Measurements from ENCODE around the gene ENPP3. TPM values are rescaled to one million over a fixed set of nuclear protein-coding genes. Genes with fewer than 3 reads are reported as not detected.

ENPP3 gene
- total and polyA plus RNA-seq, 2 experiments from 2014 or later, result not detected

GRCh38 chr6:131733376-131734016, 96.4 kb downstream of the ENPP3 start (continued):
- TF ChIP-seq, protein P1, sequence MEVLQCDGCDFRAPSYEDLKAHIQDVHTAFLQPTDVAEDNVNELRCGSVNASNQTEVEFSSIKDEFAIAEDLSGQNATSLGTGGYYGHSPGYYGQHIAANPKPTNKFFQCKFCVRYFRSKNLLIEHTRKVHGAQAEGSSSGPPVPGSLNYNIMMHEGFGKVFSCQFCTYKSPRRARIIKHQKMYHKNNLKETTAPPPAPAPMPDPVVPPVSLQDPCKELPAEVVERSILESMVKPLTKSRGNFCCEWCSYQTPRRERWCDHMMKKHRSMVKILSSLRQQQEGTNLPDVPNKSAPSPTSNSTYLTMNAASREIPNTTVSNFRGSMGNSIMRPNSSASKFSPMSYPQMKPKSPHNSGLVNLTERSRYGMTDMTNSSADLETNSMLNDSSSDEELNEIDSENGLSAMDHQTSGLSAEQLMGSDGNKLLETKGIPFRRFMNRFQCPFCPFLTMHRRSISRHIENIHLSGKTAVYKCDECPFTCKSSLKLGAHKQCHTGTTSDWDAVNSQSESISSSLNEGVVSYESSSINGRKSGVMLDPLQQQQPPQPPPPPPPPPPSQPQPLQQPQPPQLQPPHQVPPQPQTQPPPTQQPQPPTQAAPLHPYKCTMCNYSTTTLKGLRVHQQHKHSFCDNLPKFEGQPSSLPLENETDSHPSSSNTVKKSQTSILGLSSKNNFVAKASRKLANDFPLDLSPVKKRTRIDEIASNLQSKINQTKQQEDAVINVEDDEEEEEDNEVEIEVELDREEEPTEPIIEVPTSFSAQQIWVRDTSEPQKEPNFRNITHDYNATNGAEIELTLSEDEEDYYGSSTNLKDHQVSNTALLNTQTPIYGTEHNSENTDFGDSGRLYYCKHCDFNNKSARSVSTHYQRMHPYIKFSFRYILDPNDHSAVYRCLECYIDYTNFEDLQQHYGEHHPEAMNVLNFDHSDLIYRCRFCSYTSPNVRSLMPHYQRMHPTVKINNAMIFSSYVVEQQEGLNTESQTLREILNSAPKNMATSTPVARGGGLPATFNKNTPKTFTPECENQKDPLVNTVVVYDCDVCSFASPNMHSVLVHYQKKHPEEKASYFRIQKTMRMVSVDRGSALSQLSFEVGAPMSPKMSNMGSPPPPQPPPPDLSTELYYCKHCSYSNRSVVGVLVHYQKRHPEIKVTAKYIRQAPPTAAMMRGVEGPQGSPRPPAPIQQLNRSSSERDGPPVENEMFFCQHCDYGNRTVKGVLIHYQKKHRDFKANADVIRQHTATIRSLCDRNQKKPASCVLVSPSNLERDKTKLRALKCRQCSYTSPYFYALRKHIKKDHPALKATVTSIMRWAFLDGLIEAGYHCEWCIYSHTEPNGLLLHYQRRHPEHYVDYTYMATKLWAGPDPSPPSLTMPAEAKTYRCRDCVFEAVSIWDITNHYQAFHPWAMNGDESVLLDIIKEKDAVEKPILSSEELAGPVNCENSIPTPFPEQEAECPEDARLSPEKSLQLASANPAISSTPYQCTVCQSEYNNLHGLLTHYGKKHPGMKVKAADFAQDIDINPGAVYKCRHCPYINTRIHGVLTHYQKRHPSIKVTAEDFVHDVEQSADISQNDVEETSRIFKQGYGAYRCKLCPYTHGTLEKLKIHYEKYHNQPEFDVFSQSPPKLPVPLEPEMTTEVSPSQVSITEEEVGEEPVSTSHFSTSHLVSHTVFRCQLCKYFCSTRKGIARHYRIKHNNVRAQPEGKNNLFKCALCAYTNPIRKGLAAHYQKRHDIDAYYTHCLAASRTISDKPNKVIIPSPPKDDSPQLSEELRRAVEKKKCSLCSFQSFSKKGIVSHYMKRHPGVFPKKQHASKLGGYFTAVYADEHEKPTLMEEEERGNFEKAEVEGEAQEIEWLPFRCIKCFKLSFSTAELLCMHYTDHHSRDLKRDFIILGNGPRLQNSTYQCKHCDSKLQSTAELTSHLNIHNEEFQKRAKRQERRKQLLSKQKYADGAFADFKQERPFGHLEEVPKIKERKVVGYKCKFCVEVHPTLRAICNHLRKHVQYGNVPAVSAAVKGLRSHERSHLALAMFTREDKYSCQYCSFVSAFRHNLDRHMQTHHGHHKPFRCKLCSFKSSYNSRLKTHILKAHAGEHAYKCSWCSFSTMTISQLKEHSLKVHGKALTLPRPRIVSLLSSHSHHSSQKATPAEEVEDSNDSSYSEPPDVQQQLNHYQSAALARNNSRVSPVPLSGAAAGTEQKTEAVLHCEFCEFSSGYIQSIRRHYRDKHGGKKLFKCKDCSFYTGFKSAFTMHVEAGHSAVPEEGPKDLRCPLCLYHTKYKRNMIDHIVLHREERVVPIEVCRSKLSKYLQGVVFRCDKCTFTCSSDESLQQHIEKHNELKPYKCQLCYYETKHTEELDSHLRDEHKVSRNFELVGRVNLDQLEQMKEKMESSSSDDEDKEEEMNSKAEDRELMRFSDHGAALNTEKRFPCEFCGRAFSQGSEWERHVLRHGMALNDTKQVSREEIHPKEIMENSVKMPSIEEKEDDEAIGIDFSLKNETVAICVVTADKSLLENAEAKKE (CRISPR knock-in tag; IDR thresholded peaks at IDR 0.05), result no peak

DNA sequence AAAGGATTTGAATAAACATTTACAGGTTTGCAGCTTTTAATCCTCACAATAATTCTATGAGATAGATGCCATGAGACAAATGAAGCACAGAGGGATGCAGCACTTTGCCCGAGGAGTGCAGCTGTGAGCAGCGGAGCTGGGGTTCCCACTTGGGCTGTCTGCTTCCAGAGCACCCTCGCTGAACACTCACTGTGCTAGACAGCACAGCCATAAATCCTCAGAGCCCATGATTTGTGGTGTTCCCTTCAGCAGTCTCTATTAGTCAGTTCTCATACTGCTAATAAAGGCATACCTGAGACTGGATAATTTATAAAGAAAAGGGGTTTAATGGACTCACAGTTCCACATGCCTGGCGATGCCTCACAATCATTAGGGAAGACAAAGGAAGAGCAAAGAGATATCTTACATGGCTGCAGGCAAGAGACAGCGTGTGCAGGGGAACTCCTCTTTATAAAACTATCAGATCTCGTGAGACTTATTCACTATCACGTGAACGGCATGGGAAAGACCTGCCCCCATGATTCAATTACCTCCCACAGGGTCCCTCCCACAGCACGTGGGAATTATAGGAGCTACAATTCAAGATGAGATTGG, 99.0 kb downstream of the ENPP3 start:
- Histone ChIP-seq H3K36me3 (ENCODE audit: insufficient read depth) (0 out of 2 replicates have a peak, but pooled peaks cover 3% of the 10 kb centered on the region), H3K4me1 (ENCODE audit: insufficient read depth) (no peaks in the 10 kb centered on the region), H3F3A (replicated peaks; ENCODE audit: low read depth) (no peaks in the 10 kb centered on the region), H3K4me3 (no peak overlapping the region), H4K20me1 (replicated peaks; ENCODE audit: insufficient read depth) (no peaks in the 10 kb centered on the region), H3K27ac (ENCODE audit: low read depth) (no peak overlapping the region), H3K9me2 (ENCODE audit: insufficient read depth) (0 out of 2 replicates have a peak, but pooled peaks cover 3% of the 10 kb centered on the region), H3K4me2 (no peak overlapping the region), H3K27me3 (ENCODE audit: insufficient read depth) (no peaks in the 10 kb centered on the region), H2AFZ (no peak overlapping the region; the same call in 1 of the 2 replicates), H3K79me2 (replicated peaks; ENCODE audit: insufficient read depth) (no peaks in the 10 kb centered on the region)
- no peaks in the 10 kb centered on the region for H3K27me3 Mint-ChIP-seq (ENCODE audit: insufficient read depth, low read depth, poor library complexity)
- no peaks in the 10 kb centered on the region for H3K36me3 Mint-ChIP-seq (ENCODE audit: low read depth)
- H3K27ac Mint-ChIP-seq, result no peak overlapping the region
- no peak for DNase-seq (ENCODE audit: low spot score)
- no peak for ATAC-seq
- H3K4me1 Mint-ChIP-seq, result no peaks in the 10 kb centered on the region
- no peak overlapping the region for H3K4me3 Mint-ChIP-seq
- H3K9me3 Mint-ChIP-seq, result no peaks in the 10 kb centered on the region
- TF ChIP-seq EZH2 (IDR thresholded peaks at IDR 0.05; ENCODE audit: low read depth, unreplicated experiment) (no peak), NANOG (IDR thresholded peaks at IDR 0.05; ENCODE audit: borderline replicate concordance) (no peak), CTCF (conservative IDR thresholded peaks at IDR 0.05; ENCODE audit: low read depth in 2 of 2) (no peak), ZNF331 (CRISPR knock-in tag; IDR thresholded peaks at IDR 0.05; ENCODE audit: low read depth) (no peak), CREB1 (CRISPR knock-in tag; IDR thresholded peaks at IDR 0.05; ENCODE audit: low read depth) (no peak), ETS1 (IDR thresholded peaks at IDR 0.05) (no peak)
